HEK293 (cell line): Measurements from ENCODE around the gene RAD52.

Experiments used
- CTCF ChIA-PET: fragments of 350-600 bp; formaldehyde crosslinking; extraction: SDS; loops from one replicate; lab custom pipeline; 2021; ENCODE audit warnings: antibody characterized with exemption; lab: Yijun Ruan, JAX
- POLR2A ChIA-PET: fragments of 300-600 bp; formaldehyde crosslinking; extraction: SDS; loops from one replicate; lab custom pipeline; 2020; ENCODE audit warnings: antibody characterized with exemption, inconsistent platforms; lab: Yijun Ruan, JAX
- H3K27ac ChIP-seq: fragments of 200-500 bp; sonication (Bioruptor generic); 2 replicates; pipeline ENCODE4 v1.5.1; 2014; ENCODE audit warnings: low read depth, low read length, control low read depth, inconsistent platforms; ENCODE audit errors: extremely low read depth
- H3K36me3 ChIP-seq, 2 experiments: fragments of 200-500 bp in 1 of 2; sonication (Bioruptor generic) in 1 of 2; 1 replicate in 1 of 2; 2 replicates in 1 of 2; pipeline ENCODE4 v1.5.1; 2014 to 2017; ENCODE audit warnings: inconsistent platforms in 2 of 2, low read length in 2 of 2; ENCODE audit not compliant: control insufficient read depth in 2 of 2, insufficient read depth in 1 of 2
- H3K4me1 ChIP-seq: fragments of 200-500 bp; sonication (Bioruptor generic); 2 replicates; pipeline ENCODE4 v1.5.1; 2014; ENCODE audit warnings: mild to moderate bottlenecking, low read length, inconsistent platforms; ENCODE audit not compliant: control insufficient read depth, insufficient read depth
- H3K4me3 ChIP-seq: 2 replicates; pipeline ENCODE4 v1.5.1; 2011; ENCODE audit warnings: low read depth, mild to moderate bottlenecking, control low read depth, low read length, moderate library complexity
- H3K9me3 ChIP-seq: fragments of 200-500 bp; sonication (Bioruptor generic); 2 replicates; pipeline ENCODE4 v1.5.1; 2014; ENCODE audit warnings: low read depth, low read length, inconsistent platforms; ENCODE audit not compliant: control insufficient read depth, insufficient read depth
- CTCF ChIP-seq: fragments of 450-650 bp; formaldehyde crosslinking; IDR thresholded peaks from 2 replicates; pipeline ENCODE4 v1.5.1; 2016; ENCODE audit warnings: missing biosample characterization, missing genetic modification characterization
- PRDM1 ChIP-seq: fragments of 450-650 bp; formaldehyde crosslinking; IDR thresholded peaks from 2 replicates; pipeline ENCODE4; 2016; ENCODE audit warnings: missing biosample characterization, missing genetic modification characterization
- PRDM6 ChIP-seq: fragments of 450-650 bp; formaldehyde crosslinking; IDR thresholded peaks from 2 replicates; pipeline ENCODE4 v1.5.1; 2017; ENCODE audit warnings: missing biosample characterization, missing genetic modification characterization
- REPIN1 ChIP-seq: fragments of 450-650 bp; formaldehyde crosslinking; IDR thresholded peaks from 2 replicates; pipeline ENCODE4 v1.5.1; 2017; ENCODE audit warnings: missing biosample characterization, missing genetic modification characterization, low read depth
- SP7 ChIP-seq: fragments of 450-650 bp; formaldehyde crosslinking; IDR thresholded peaks from 2 replicates; pipeline ENCODE4 v1.5.1; 2016; ENCODE audit warnings: missing biosample characterization, missing genetic modification characterization
- ZBTB44 ChIP-seq: fragments of 450-650 bp; IDR thresholded peaks from 2 replicates; pipeline ENCODE4 v1.5.1; 2018; ENCODE audit warnings: missing biosample characterization, mild to moderate bottlenecking, missing genetic modification characterization
- ZEB2 ChIP-seq: fragments of 450-650 bp; formaldehyde crosslinking; IDR thresholded peaks from 2 replicates; pipeline ENCODE4 v1.5.1; 2016; ENCODE audit warnings: missing biosample characterization, missing genetic modification characterization
- ZFP69B ChIP-seq: fragments of 450-650 bp; formaldehyde crosslinking; IDR thresholded peaks from 2 replicates; pipeline ENCODE4 v1.5.1; 2016; ENCODE audit warnings: missing biosample characterization, missing genetic modification characterization
- ZNF155 ChIP-seq: fragments of 450-650 bp; formaldehyde crosslinking; IDR thresholded peaks from 2 replicates; pipeline ENCODE4 v1.5.1; 2016; ENCODE audit warnings: missing biosample characterization, missing genetic modification characterization
- ZNF174 ChIP-seq: fragments of 450-650 bp; formaldehyde crosslinking; IDR thresholded peaks from 2 replicates; pipeline ENCODE4 v1.5.0; 2017; ENCODE audit warnings: missing biosample characterization, mild to moderate bottlenecking, missing genetic modification characterization
- ZNF266 ChIP-seq: fragments of 450-650 bp; formaldehyde crosslinking; IDR thresholded peaks from 2 replicates; pipeline ENCODE4 v1.5.1; 2016; ENCODE audit warnings: missing biosample characterization, missing genetic modification characterization, low read depth
- ZNF302 ChIP-seq: fragments of 450-650 bp; formaldehyde crosslinking; IDR thresholded peaks from 2 replicates; pipeline ENCODE4 v1.5.1; 2016; ENCODE audit warnings: missing biosample characterization, missing genetic modification characterization, low read depth
- ZNF530 ChIP-seq: fragments of 450-650 bp; formaldehyde crosslinking; IDR thresholded peaks from 2 replicates; pipeline ENCODE4 v1.5.1; 2016; ENCODE audit warnings: low read depth, missing biosample characterization, missing genetic modification characterization
- ZNF549 ChIP-seq: fragments of 450-650 bp; IDR thresholded peaks from 2 replicates; pipeline ENCODE4 v1.5.1; 2018; ENCODE audit warnings: missing biosample characterization, missing genetic modification characterization, mild to moderate bottlenecking, inconsistent platforms, moderate library complexity
- ZNF600 ChIP-seq: fragments of 450-650 bp; formaldehyde crosslinking; IDR thresholded peaks from 2 replicates; pipeline ENCODE4 v1.5.1; 2016; ENCODE audit warnings: missing biosample characterization, missing genetic modification characterization
- ZNF701 ChIP-seq: fragments of 450-650 bp; formaldehyde crosslinking; IDR thresholded peaks from 2 replicates; pipeline ENCODE4 v1.5.1; 2016; ENCODE audit warnings: missing biosample characterization, missing genetic modification characterization
- ZNF830 ChIP-seq: fragments of 450-650 bp; IDR thresholded peaks from 2 replicates; pipeline ENCODE4 v1.5.0; 2018; ENCODE audit warnings: missing biosample characterization, missing genetic modification characterization, low read depth, mild to moderate bottlenecking, moderate library complexity

The RAD52 gene

GRCh38 chr12:998020-998874 lies 48.8 kb upstream of the RAD52 start:
- Histone ChIP-seq H3K4me1 (no peaks in the 10 kb centered on the region), H3K36me3 (peaks cover 4 to 10% of the 10 kb centered on the region in 2 experiments; a peak in 2 of 3 replicates), H3K27ac (no peak overlapping the region), H3K4me3 (no peak overlapping the region), H3K9me3 (no peaks in the 10 kb centered on the region)
- TF ChIP-seq ZBTB44 (tag by site-specific recombination) (peak; percentile 64; the same call in 1 of the 2 replicates), ZFP69B (tag by site-specific recombination) (no peak), PRDM6 (tag by site-specific recombination) (0 out of 2 replicates have a peak, but pooled peaks have one; percentile 1), ZNF302 (tag by site-specific recombination) (no peak)
- ChIA-PET POLR2A (no interaction called here), CTCF (interaction anchor here (0.7 to 2.3 kb wide), 2 partner anchors 94 to 135 kb away, joined by 3 to 6 read pairs; no protein-coding TSS in a partner anchor)

GRCh38 chr12:997505-997904 lies 48.0 kb upstream of the RAD52 start:
- TF ChIP-seq ZNF174 (tag by site-specific recombination) (no peak), ZNF600 (peak; percentile 100), PRDM1 (tag by site-specific recombination) (0 out of 2 replicates have a peak, but pooled peaks have one; percentile 41)
- no peak overlapping the region for H3K4me3 ChIP-seq
- H3K4me1 ChIP-seq = peaks cover 4% of the 10 kb centered on the region; the same call in 1 of the 2 replicates
- H3K9me3 ChIP-seq = no peaks in the 10 kb centered on the region
- H3K36me3 ChIP-seq = peaks cover 4 to 10% of the 10 kb centered on the region in 2 experiments; a peak in 2 of 3 replicates
- no peak overlapping the region for H3K27ac ChIP-seq
- ChIA-PET POLR2A (no interaction called here), CTCF (interaction anchor here (2.3 kb wide), 1 partner anchor 95 kb away, joined by 6 read pairs; no protein-coding TSS in a partner anchor)

GRCh38 chr12:996881-997280 lies 47.4 kb upstream of the RAD52 start:
- no peaks in the 10 kb centered on the region for H3K9me3 ChIP-seq
- H3K4me1 ChIP-seq = peaks cover 9% of the 10 kb centered on the region; the same call in 1 of the 2 replicates
- TF ChIP-seq CTCF (no peak), SP7 (tag by site-specific recombination) (no peak), ZNF701 (tag by site-specific recombination) (no peak), ZNF530 (no peak), ZNF266 (no peak), ZNF830 (tag by site-specific recombination) (no peak), REPIN1 (tag by site-specific recombination) (no peak), ZEB2 (tag by site-specific recombination) (no peak), ZNF155 (tag by site-specific recombination) (no peak), ZNF549 (tag by site-specific recombination) (no peak)
- TF ChIP-seq, all 188 proteins: peak for 0
- ChIA-PET CTCF (interaction anchor here (0.6 to 2.3 kb wide), 3 partner anchors 62 to 596 kb away, joined by 3 to 6 read pairs (median 4); no protein-coding TSS in a partner anchor), POLR2A (no interaction called here)
- Histone ChIP-seq H3K4me3 (no peak overlapping the region), H3K27ac (no peak overlapping the region), H3K36me3 (peaks cover 4 to 8% of the 10 kb centered on the region in 2 experiments; a peak in 2 of 3 replicates)
